Effector memory CD4-positive, alpha-beta T cell (primary cell): Measurements from ENCODE around the gene ELN.
"Not testable (repeated sequence)": the region's sequence is repeated elsewhere in the genome, so short reads cannot be mapped to it uniquely, and the experiment has no call there.

ENCODE experiments used
- DNase-seq, 3 donors: peaks; one replicate each; pipeline ENCODE4 v3.0.0-alpha.2; 2020
- H3K27ac ChIP-seq: 2 replicates; pipeline ENCODE4 v1.7.0; 2013; ENCODE audit warnings: mild to moderate bottlenecking, low read length, moderate library complexity; ENCODE audit not compliant: insufficient read depth, poor library complexity, severe bottlenecking
- H3K27me3 ChIP-seq: replicated peaks from 2 replicates; pipeline ENCODE4 v1.7.0; 2013; ENCODE audit warnings: mild to moderate bottlenecking, low read length; ENCODE audit not compliant: insufficient read depth, control insufficient read depth, poor library complexity, severe bottlenecking
- H3K36me3 ChIP-seq: 2 replicates; pipeline ENCODE4 v1.7.0; 2013; ENCODE audit warnings: mild to moderate bottlenecking, low read length, moderate library complexity; ENCODE audit not compliant: control insufficient read depth, insufficient read depth
- H3K4me1 ChIP-seq: 2 replicates; pipeline ENCODE4 v1.7.0; 2013; ENCODE audit warnings: low read length, mild to moderate bottlenecking; ENCODE audit not compliant: control insufficient read depth, insufficient read depth, poor library complexity, severe bottlenecking
- H3K4me3 ChIP-seq: 2 replicates; pipeline ENCODE4 v1.7.0; 2013; ENCODE audit warnings: low read length, low read depth, mild to moderate bottlenecking; ENCODE audit not compliant: insufficient read depth, poor library complexity, severe bottlenecking
- H3K9me3 ChIP-seq: 2 replicates; pipeline ENCODE4 v1.7.0; 2013; ENCODE audit warnings: mild to moderate bottlenecking, low read length, moderate library complexity; ENCODE audit not compliant: control insufficient read depth

ELN gene

DNA sequence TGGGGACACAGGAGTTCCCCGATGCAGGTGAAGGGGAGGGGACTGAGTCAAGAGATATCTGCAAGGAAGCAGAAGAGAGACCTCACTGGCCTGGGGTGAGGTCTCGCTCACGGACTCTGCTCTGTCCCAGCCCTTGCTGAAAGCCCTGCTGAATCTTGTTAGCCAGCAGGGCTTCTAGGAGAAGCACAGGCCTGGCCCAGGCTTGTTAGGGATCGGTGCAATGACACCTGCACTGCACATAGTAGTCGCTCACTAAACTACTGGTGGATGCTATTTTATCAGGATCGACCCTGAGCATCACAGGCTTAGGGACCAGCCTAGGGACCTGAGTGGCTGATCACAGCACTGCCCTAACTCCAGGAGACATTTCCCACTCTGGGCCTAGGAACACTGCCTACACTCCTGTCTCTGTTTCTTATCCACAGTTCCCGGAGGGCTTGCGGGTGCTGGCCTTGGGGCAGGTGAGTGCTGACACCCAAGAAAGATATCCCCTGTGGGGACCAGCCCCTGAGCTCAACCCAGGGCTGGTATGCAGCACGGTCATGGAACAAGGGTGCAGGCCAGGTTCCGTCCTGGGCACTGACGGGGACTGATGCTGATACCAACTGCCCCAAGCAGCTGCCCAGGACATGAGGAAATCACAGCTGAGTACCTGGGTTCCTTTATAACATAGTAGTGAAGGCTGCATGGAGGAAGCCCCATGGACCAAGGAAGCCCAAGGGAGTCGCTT, 13.0 kb downstream of the ELN start:
- Histone ChIP-seq H3K4me1 (no peaks in the 10 kb centered on the region), H3K9me3 (no peaks in the 10 kb centered on the region), H3K4me3 (no peak overlapping the region), H3K27me3 (no peaks in the 10 kb centered on the region), H3K27ac (no peak overlapping the region), H3K36me3 (no peaks in the 10 kb centered on the region)
- DNase-seq: no peak

DNA sequence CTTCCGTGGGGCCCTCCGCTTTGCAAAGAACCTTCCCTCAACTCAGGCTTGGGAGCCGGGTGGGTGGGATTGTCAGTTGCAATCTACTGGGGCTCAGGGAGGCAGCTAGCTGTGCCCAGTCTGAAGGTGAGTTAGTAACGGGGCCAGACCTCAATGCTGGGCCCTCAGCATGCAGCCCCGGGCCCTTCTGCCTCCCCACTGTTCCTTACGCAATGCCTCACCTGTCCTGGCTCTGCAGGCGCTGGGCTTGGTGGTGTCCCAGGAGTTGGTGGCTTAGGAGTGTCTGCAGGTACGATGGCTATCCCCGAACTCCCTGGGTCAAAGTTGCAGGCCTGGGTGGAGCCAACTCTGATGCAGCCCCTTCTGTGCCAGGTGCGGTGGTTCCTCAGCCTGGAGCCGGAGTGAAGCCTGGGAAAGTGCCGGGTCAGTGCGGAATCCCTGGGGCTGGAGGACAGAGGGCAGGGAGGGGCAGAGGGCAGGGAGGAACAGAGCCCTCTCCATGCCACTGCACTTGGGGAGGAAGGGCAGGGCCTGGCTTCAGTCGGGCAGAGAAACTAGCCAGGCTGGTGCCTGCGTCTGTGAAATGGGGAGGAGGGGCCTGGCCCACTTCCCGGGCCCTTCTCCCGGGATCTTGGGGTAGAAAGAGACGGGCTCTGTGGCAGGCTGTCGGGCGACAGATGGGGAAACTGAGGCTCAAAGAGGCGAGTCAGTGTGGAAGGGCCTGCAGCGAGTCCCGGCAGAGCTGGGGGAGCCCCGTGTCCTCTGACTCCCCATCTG, 15.0 kb downstream of the ELN start:
- H3K36me3 ChIP-seq: no peaks in the 10 kb centered on the region
- no peaks in the 10 kb centered on the region for H3K9me3 ChIP-seq

GRCh38 chr7:74043523-74043951, 15.6 kb downstream of the ELN start:
- no peaks in the 10 kb centered on the region for H3K36me3 ChIP-seq
- no peaks in the 10 kb centered on the region for H3K27me3 ChIP-seq
- H3K4me1 ChIP-seq: no peaks in the 10 kb centered on the region
- no peak overlapping the region for H3K4me3 ChIP-seq
- H3K27ac ChIP-seq: no peak overlapping the region
- H3K9me3 ChIP-seq: no peaks in the 10 kb centered on the region
- DNase-seq: no peak

More for the DNA sequence above, 15.0 kb downstream of the ELN start:
- no peaks in the 10 kb centered on the region for H3K27me3 ChIP-seq
- no peaks in the 10 kb centered on the region for H3K4me1 ChIP-seq
- no peak overlapping the region for H3K4me3 ChIP-seq
- H3K27ac ChIP-seq: no peak overlapping the region
- DNase-seq: no peak

- Histone ChIP-seq H3K27ac (no peak overlapping the region), H3K4me3 (no peak overlapping the region), H3K36me3 (no peaks in the 10 kb centered on the region), H3K9me3 (no peaks in the 10 kb centered on the region), H3K4me1 (no peaks in the 10 kb centered on the region), H3K27me3 (no peaks in the 10 kb centered on the region)
- no peak for DNase-seq
These were observed 16.7 kb downstream of the ELN start for GRCh38 chr7:74044366-74045350.

GRCh38 chr7:74046581-74046980, 18.6 kb downstream of the ELN start:
- not testable (repeated sequence) for H3K9me3 ChIP-seq, H3K4me3 ChIP-seq, H3K36me3 ChIP-seq, H3K27ac ChIP-seq, H3K27me3 ChIP-seq, DNase-seq, H3K4me1 ChIP-seq

- Histone ChIP-seq H3K4me3 (no peak overlapping the region), H3K27ac (no peak overlapping the region), H3K36me3 (no peaks in the 10 kb centered on the region), H3K9me3 (no peaks in the 10 kb centered on the region), H3K27me3 (no peaks in the 10 kb centered on the region), H3K4me1 (no peaks in the 10 kb centered on the region)
- DNase-seq: no peak
These were observed 19.9 kb downstream of the ELN start for GRCh38 chr7:74047804-74048380.

DNA sequence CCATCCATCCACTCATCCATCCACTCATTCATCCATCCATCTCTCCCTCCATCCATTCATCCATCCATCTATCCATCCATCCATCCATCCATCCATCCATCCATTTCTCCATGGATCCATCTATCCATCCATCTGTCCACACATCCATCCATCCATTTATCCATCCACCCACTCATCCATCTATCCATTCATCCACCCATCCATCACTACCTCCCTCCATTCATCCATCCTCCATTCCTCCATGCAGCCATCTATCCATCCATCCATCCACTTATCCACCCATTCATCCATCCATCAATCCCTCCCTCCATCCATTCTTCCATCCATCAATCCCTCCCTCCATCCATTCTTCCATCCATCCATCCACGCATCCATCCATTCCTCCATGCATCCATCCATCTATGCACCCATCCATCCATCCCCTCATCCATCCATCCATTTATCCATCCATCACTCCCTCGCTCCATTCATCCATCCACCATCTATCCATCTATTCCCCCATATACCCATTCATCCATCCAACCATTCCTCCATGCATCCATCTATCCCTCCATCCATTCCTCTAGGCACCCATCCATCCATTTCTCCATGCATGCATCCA, 21.1 kb downstream of the ELN start:
- H3K36me3 ChIP-seq: no peaks in the 10 kb centered on the region
- H3K9me3 ChIP-seq: no peaks in the 10 kb centered on the region
- no peak overlapping the region for H3K27ac ChIP-seq
- no peak for DNase-seq
- no peaks in the 10 kb centered on the region for H3K27me3 ChIP-seq
- no peak overlapping the region for H3K4me3 ChIP-seq
- no peaks in the 10 kb centered on the region for H3K4me1 ChIP-seq

DNA sequence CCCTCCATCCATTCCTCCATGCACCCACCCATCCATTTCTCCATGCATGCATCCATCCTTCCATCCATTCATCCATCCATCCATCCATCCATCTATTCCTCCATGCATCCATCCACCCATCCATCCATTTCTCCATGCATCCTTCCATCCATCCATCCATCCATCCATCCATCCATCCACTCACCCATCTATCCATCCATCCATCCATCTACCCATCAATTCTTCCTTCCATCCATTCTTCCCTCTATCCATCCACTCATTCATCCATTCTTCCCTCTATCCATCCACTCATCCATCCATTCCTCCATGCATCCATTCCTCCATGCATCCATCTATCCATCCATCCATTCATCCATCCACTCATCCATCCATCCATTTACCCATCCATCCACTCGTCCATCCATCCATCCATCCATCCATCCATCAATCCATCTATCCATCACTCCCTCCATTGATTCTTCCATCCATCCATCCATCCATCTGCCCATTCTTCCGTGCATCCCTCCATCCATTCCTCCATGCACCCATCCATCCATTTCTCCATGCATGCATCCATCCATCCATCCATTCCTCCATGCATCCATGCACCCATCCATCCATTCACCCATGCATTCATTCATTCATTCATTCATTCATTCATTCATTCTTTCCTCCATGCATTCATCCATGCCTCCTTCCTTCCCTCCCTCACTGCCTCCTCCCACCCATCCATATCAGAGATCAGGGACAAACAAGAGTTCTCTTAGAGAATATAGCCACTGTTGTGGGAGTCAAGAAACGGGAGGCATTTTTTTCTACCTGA, 22.2 kb downstream of the ELN start:
- no peak for DNase-seq
- no peaks in the 10 kb centered on the region for H3K4me1 ChIP-seq
- H3K27ac ChIP-seq: no peak overlapping the region
- no peak overlapping the region for H3K4me3 ChIP-seq
- H3K27me3 ChIP-seq: no peaks in the 10 kb centered on the region
- no peaks in the 10 kb centered on the region for H3K9me3 ChIP-seq
- no peaks in the 10 kb centered on the region for H3K36me3 ChIP-seq

GRCh38 chr7:74051193-74051592, 23.2 kb downstream of the ELN start:
- H3K9me3 ChIP-seq: no peaks in the 10 kb centered on the region
- no peaks in the 10 kb centered on the region for H3K4me1 ChIP-seq
- no peaks in the 10 kb centered on the region for H3K36me3 ChIP-seq
- no peaks in the 10 kb centered on the region for H3K27me3 ChIP-seq
- H3K4me3 ChIP-seq: no peak overlapping the region
- no peak for DNase-seq
- no peak overlapping the region for H3K27ac ChIP-seq
